H1 (cell line): ENCODE data around the gene MIPEP.

Experiments
- CTCF ChIP-seq, 3 experiments: IDR thresholded peaks; 1 replicate in 2 of 3; 2 replicates in 1 of 3; pipeline versions ENCODE4 v1.5.1 to v1.6.1; 2011; ENCODE audit warnings: low read length in 3 of 3, mild to moderate bottlenecking in 3 of 3, inconsistent platforms in 2 of 3, low read depth in 1 of 3, moderate library complexity in 1 of 3; ENCODE audit not compliant: insufficient read depth in 1 of 3; ENCODE audit errors: control extremely low read depth in 1 of 3
- GTF2F1 ChIP-seq: IDR thresholded peaks from 2 replicates; pipeline ENCODE4 v1.6.1; 2012; ENCODE audit warnings: low read depth, low read length, improper control_type of control experiment, borderline replicate concordance
- MAFK ChIP-seq: IDR thresholded peaks from 2 replicates; pipeline ENCODE4 v1.6.1; 2012; ENCODE audit warnings: low read depth, mild to moderate bottlenecking, improper control_type of control experiment, low read length
- MAX ChIP-seq: IDR thresholded peaks from 2 replicates; pipeline ENCODE4 v1.6.1; 2012; ENCODE audit warnings: inconsistent platforms
- NRF1 ChIP-seq: IDR thresholded peaks from 2 replicates; pipeline ENCODE4 v1.6.1; 2011; ENCODE audit warnings: mild to moderate bottlenecking, low read depth, low read length, improper control_type of control experiment
- POLR2A ChIP-seq, 2 experiments: IDR thresholded peaks; 1 replicate in 1 of 2; 2 replicates in 1 of 2; pipeline ENCODE4 v1.6.1; 2011; ENCODE audit warnings: low read depth in 2 of 2, low read length in 2 of 2, mild to moderate bottlenecking in 2 of 2; ENCODE audit errors: control extremely low read depth in 1 of 2
- RAD21 ChIP-seq, 2 experiments: IDR thresholded peaks in 1 of 2; conservative IDR thresholded peaks in 1 of 2; 2 replicates each; pipeline ENCODE4 v1.6.1; 2011; ENCODE audit warnings: low read depth in 2 of 2, low read length in 2 of 2, improper control_type of control experiment in 1 of 2, inconsistent platforms in 1 of 2, mild to moderate bottlenecking in 1 of 2, moderate library complexity in 1 of 2
- SP2 ChIP-seq: IDR thresholded peaks from 2 replicates; pipeline ENCODE4 v1.6.1; 2012; ENCODE audit warnings: mild to moderate bottlenecking, low read length, inconsistent platforms
- SUZ12 ChIP-seq: fragments of 200-600 bp; sonication (generic); IDR thresholded peaks from 2 replicates; pipeline ENCODE4 v1.6.1; 2012; ENCODE audit warnings: mild to moderate bottlenecking, inconsistent platforms, low read length, moderate library complexity, mixed read lengths

- TF ChIP-seq SP2 (no peak), POLR2A (IDR thresholded peaks at IDR 0.05; ENCODE audit: control extremely low read depth in 1 of 2, low read depth in 2 of 2, low read length in 2 of 2) (no peak), CTCF (IDR thresholded peaks at IDR 0.05; ENCODE audit: control extremely low read depth in 1 of 3, insufficient read depth in 1 of 3, low read depth in 1 of 3, low read length in 3 of 3) (no peak), GTF2F1 (no peak), RAD21 (IDR thresholded peaks at IDR 0.05 in 1 of 2, conservative IDR thresholded peaks at IDR 0.05 in 1 of 2; ENCODE audit: low read depth in 2 of 2, low read length in 2 of 2) (no peak), MAX (no peak), SUZ12 (no peak), NRF1 (no peak), MAFK (no peak)
Measured at GRCh38 chr13:23796551-23796950, 92.6 kb downstream of the MIPEP start.
